Activated CD8-positive, alpha-beta memory T cell treated with anti-CD3 and anti-CD28 coated beads, Interleukin-2, amount 50 U/mL, for 24 hours (primary cell): ENCODE results near the gene TFCP2L1.

Experiments
- DNase-seq: peaks from one replicate; pipeline ENCODE4 v3.0.0-alpha.2; 2020; ENCODE audit errors: extremely low read depth

Gene TFCP2L1

GRCh38 chr2:121172456-121172855 is 112.5 kb downstream of the TFCP2L1 start:
- DNase-seq = no peak

GRCh38 chr2:121171625-121172119 is 113.3 kb downstream of the TFCP2L1 start:
- DNase-seq = no peak

GRCh38 chr2:121170577-121170976 is 114.4 kb downstream of the TFCP2L1 start:
- no peak for DNase-seq

- DNase-seq = no peak
Observed at GRCh38 chr2:121167411-121167810, 117.6 kb downstream of the TFCP2L1 start.
